ENCODE results near the gene RBMS2.

RBMS2 gene

GRCh38 chr12:56578983-56579546 is 57.4 kb downstream of the RBMS2 start:
- no CpG with 5 or more reads among the region's 10 CpGs for WGBS (ENCODE audit: insufficient coverage, insufficient read length)
- Histone ChIP-seq H3K27ac (ENCODE audit: low read length) (no peak overlapping the region), H3K36me3 (ENCODE audit: control insufficient read depth, insufficient read depth, low read length) (no peaks in the 10 kb centered on the region), H3K9me3 (ENCODE audit: control insufficient read depth, insufficient read depth, low read length) (no peaks in the 10 kb centered on the region), H3K4me1 (ENCODE audit: control insufficient read depth, insufficient read depth, low read length) (no peaks in the 10 kb centered on the region), H3K4me3 (ENCODE audit: low read length) (no peak overlapping the region), H3K27me3 (ENCODE audit: control insufficient read depth, insufficient read depth, low read length) (no peaks in the 10 kb centered on the region)
- no peak for DNase-seq (ENCODE audit: low read depth, low spot score)

- H3K36me3 ChIP-seq (ENCODE audit: control insufficient read depth, insufficient read depth, low read length), result no peaks in the 10 kb centered on the region
- H3K4me3 ChIP-seq (ENCODE audit: low read length), result no peak overlapping the region
- no peaks in the 10 kb centered on the region for H3K4me1 ChIP-seq (ENCODE audit: control insufficient read depth, insufficient read depth, low read length)
- DNase-seq (ENCODE audit: low read depth, low spot score), result no peak
- no peak overlapping the region for H3K27ac ChIP-seq (ENCODE audit: low read length)
- no peaks in the 10 kb centered on the region for H3K9me3 ChIP-seq (ENCODE audit: control insufficient read depth, insufficient read depth, low read length)
- H3K27me3 ChIP-seq (ENCODE audit: control insufficient read depth, insufficient read depth, low read length), result no peaks in the 10 kb centered on the region
- no CpG with 5 or more reads among the region's 10 CpGs for WGBS (ENCODE audit: insufficient coverage, insufficient read length)
Observed at GRCh38 chr12:56581418-56582145, 60.0 kb downstream of the RBMS2 start.

GRCh38 chr12:56585098-56585497 is 63.5 kb downstream of the RBMS2 start:
- Histone ChIP-seq H3K9me3 (ENCODE audit: control insufficient read depth, insufficient read depth, low read length) (no peaks in the 10 kb centered on the region), H3K4me1 (ENCODE audit: control insufficient read depth, insufficient read depth, low read length) (peaks cover 3% of the 10 kb centered on the region; the same call in 1 of the 2 replicates), H3K36me3 (ENCODE audit: control insufficient read depth, insufficient read depth, low read length) (0 out of 2 replicates have a peak, but pooled peaks cover 2% of the 10 kb centered on the region), H3K27me3 (ENCODE audit: control insufficient read depth, insufficient read depth, low read length) (no peaks in the 10 kb centered on the region), H3K27ac (ENCODE audit: low read length) (no peak overlapping the region), H3K4me3 (ENCODE audit: low read length) (no peak overlapping the region)
- no CpG with 5 or more reads among the region's 4 CpGs for WGBS (ENCODE audit: insufficient coverage, insufficient read length)
- no peak for DNase-seq (ENCODE audit: low read depth, low spot score)

- Histone ChIP-seq H3K9me3 (ENCODE audit: control insufficient read depth, insufficient read depth, low read length) (no peaks in the 10 kb centered on the region), H3K27me3 (ENCODE audit: control insufficient read depth, insufficient read depth, low read length) (no peaks in the 10 kb centered on the region), H3K36me3 (ENCODE audit: control insufficient read depth, insufficient read depth, low read length) (0 out of 2 replicates have a peak, but pooled peaks cover 2% of the 10 kb centered on the region), H3K4me3 (ENCODE audit: low read length) (no peak overlapping the region), H3K4me1 (ENCODE audit: control insufficient read depth, insufficient read depth, low read length) (peaks cover 3% of the 10 kb centered on the region; the same call in 1 of the 2 replicates), H3K27ac (ENCODE audit: low read length) (no peak overlapping the region)
- DNase-seq (ENCODE audit: low read depth, low spot score), result no peak
- no CpG with 5 or more reads among the region's 1 CpG for WGBS (ENCODE audit: insufficient coverage, insufficient read length)
Observed at GRCh38 chr12:56589783-56590182, 68.2 kb downstream of the RBMS2 start.

DNA sequence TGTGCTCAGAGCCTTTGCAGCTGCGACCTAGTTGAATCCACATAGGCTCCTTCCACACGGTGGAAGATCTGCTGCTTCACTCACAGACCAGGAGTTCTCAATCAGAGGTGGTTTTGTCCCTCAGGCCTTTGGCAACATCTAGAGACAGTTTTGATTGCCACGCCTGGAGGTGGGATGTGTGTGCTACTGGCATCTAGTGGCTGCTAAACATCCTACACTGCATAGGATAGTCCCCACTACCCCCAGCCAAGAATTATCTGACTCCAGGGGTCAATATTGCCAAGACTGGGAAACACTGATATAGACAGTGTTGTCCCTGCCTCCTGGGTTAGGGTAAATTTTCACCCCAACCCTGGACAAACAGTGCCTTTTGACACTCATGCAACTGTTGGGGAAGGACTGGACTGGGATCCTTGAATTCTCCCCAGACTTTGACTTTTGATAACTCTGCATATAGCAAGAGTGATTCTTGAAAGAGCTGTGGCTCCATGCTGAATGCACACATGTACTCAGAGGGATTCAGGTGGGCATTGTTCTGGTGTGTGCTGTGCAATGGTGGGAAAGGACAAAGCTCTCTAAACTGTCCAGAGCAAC is 68.7 kb downstream of the RBMS2 start:
- H3K9me3 ChIP-seq (ENCODE audit: control insufficient read depth, insufficient read depth, low read length), result no peaks in the 10 kb centered on the region
- peaks cover 3% of the 10 kb centered on the region; the same call in 1 of the 2 replicates for H3K4me1 ChIP-seq (ENCODE audit: control insufficient read depth, insufficient read depth, low read length)
- no peak overlapping the region for H3K27ac ChIP-seq (ENCODE audit: low read length)
- 0 out of 2 replicates have a peak, but pooled peaks cover 2% of the 10 kb centered on the region for H3K36me3 ChIP-seq (ENCODE audit: control insufficient read depth, insufficient read depth, low read length)
- no peak for DNase-seq (ENCODE audit: low read depth, low spot score)
- no peaks in the 10 kb centered on the region for H3K27me3 ChIP-seq (ENCODE audit: control insufficient read depth, insufficient read depth, low read length)
- H3K4me3 ChIP-seq (ENCODE audit: low read length), result no peak overlapping the region
- WGBS (ENCODE audit: insufficient coverage, insufficient read length), result no CpG with 5 or more reads among the region's 3 CpGs

GRCh38 chr12:56591126-56591525 is 69.5 kb downstream of the RBMS2 start:
- no peak overlapping the region for H3K27ac ChIP-seq (ENCODE audit: low read length)
- H3K4me1 ChIP-seq (ENCODE audit: control insufficient read depth, insufficient read depth, low read length), result peaks cover 3% of the 10 kb centered on the region; the same call in 1 of the 2 replicates
- no peak overlapping the region for H3K4me3 ChIP-seq (ENCODE audit: low read length)
- no peaks in the 10 kb centered on the region for H3K9me3 ChIP-seq (ENCODE audit: control insufficient read depth, insufficient read depth, low read length)
- no CpG with 5 or more reads among the region's 5 CpGs for WGBS (ENCODE audit: insufficient coverage, insufficient read length)
- no peaks in the 10 kb centered on the region for H3K27me3 ChIP-seq (ENCODE audit: control insufficient read depth, insufficient read depth, low read length)
- H3K36me3 ChIP-seq (ENCODE audit: control insufficient read depth, insufficient read depth, low read length), result peaks cover 4% of the 10 kb centered on the region; the same call in 1 of the 2 replicates
- no peak for DNase-seq (ENCODE audit: low read depth, low spot score)

GRCh38 chr12:56591961-56592360 is 70.3 kb downstream of the RBMS2 start:
- H3K27ac ChIP-seq (ENCODE audit: low read length), result no peak overlapping the region
- peaks cover 4% of the 10 kb centered on the region; the same call in 1 of the 2 replicates for H3K36me3 ChIP-seq (ENCODE audit: control insufficient read depth, insufficient read depth, low read length)
- no peaks in the 10 kb centered on the region for H3K27me3 ChIP-seq (ENCODE audit: control insufficient read depth, insufficient read depth, low read length)
- H3K4me3 ChIP-seq (ENCODE audit: low read length), result no peak overlapping the region
- no peaks in the 10 kb centered on the region for H3K9me3 ChIP-seq (ENCODE audit: control insufficient read depth, insufficient read depth, low read length)
- no peak for DNase-seq (ENCODE audit: low read depth, low spot score)
- peaks cover 3% of the 10 kb centered on the region; the same call in 1 of the 2 replicates for H3K4me1 ChIP-seq (ENCODE audit: control insufficient read depth, insufficient read depth, low read length)

GRCh38 chr12:56593909-56594621 is 72.4 kb downstream of the RBMS2 start:
- Histone ChIP-seq H3K4me3 (ENCODE audit: low read length) (no peak overlapping the region), H3K4me1 (ENCODE audit: control insufficient read depth, insufficient read depth, low read length) (no peaks in the 10 kb centered on the region), H3K27ac (ENCODE audit: low read length) (no peak overlapping the region), H3K9me3 (ENCODE audit: control insufficient read depth, insufficient read depth, low read length) (no peaks in the 10 kb centered on the region), H3K27me3 (ENCODE audit: control insufficient read depth, insufficient read depth, low read length) (no peaks in the 10 kb centered on the region), H3K36me3 (ENCODE audit: control insufficient read depth, insufficient read depth, low read length) (peaks cover 10% of the 10 kb centered on the region; the same call in 1 of the 2 replicates)
- WGBS (ENCODE audit: insufficient coverage, insufficient read length), result no CpG with 5 or more reads among the region's 8 CpGs
- peak; percentile 57 for DNase-seq (ENCODE audit: low read depth, low spot score)

GRCh38 chr12:56596815-56597214 is 75.2 kb downstream of the RBMS2 start:
- DNase-seq (ENCODE audit: low read depth, low spot score), result no peak
- WGBS (ENCODE audit: insufficient coverage, insufficient read length), result no CpG with 5 or more reads among the region's 3 CpGs
- Histone ChIP-seq H3K9me3 (ENCODE audit: control insufficient read depth, insufficient read depth, low read length) (no peaks in the 10 kb centered on the region), H3K27ac (ENCODE audit: low read length) (no peak overlapping the region), H3K4me3 (ENCODE audit: low read length) (no peak overlapping the region), H3K36me3 (ENCODE audit: control insufficient read depth, insufficient read depth, low read length) (peaks cover 32% of the 10 kb centered on the region), H3K4me1 (ENCODE audit: control insufficient read depth, insufficient read depth, low read length) (no peaks in the 10 kb centered on the region), H3K27me3 (ENCODE audit: control insufficient read depth, insufficient read depth, low read length) (no peaks in the 10 kb centered on the region)

- H3K27ac ChIP-seq (ENCODE audit: low read length), result no peak overlapping the region
- H3K9me3 ChIP-seq (ENCODE audit: control insufficient read depth, insufficient read depth, low read length), result no peaks in the 10 kb centered on the region
- no peaks in the 10 kb centered on the region for H3K27me3 ChIP-seq (ENCODE audit: control insufficient read depth, insufficient read depth, low read length)
- H3K4me3 ChIP-seq (ENCODE audit: low read length), result no peak overlapping the region
- DNase-seq (ENCODE audit: low read depth, low spot score), result no peak
- WGBS (ENCODE audit: insufficient coverage, insufficient read length), result no CpG with 5 or more reads among the region's 15 CpGs
- peaks cover 46% of the 10 kb centered on the region for H3K36me3 ChIP-seq (ENCODE audit: control insufficient read depth, insufficient read depth, low read length)
- no peaks in the 10 kb centered on the region for H3K4me1 ChIP-seq (ENCODE audit: control insufficient read depth, insufficient read depth, low read length)
Observed at GRCh38 chr12:56599041-56599440, 77.4 kb downstream of the RBMS2 start.

Data from iPS DF 6.9 (cell line).